Measurements from ENCODE around the gene POLR1B. TPM values are rescaled to one million over a fixed set of nuclear protein-coding genes. Genes with fewer than 3 reads are reported as not detected.
A peak's percentile ranks its signal among the peaks of the same experiment; 100 is the strongest.

The POLR1B gene
- total and polyA plus RNA-seq, 2 experiments from 2014 or later = 15.4 to 58.3 TPM

DNA sequence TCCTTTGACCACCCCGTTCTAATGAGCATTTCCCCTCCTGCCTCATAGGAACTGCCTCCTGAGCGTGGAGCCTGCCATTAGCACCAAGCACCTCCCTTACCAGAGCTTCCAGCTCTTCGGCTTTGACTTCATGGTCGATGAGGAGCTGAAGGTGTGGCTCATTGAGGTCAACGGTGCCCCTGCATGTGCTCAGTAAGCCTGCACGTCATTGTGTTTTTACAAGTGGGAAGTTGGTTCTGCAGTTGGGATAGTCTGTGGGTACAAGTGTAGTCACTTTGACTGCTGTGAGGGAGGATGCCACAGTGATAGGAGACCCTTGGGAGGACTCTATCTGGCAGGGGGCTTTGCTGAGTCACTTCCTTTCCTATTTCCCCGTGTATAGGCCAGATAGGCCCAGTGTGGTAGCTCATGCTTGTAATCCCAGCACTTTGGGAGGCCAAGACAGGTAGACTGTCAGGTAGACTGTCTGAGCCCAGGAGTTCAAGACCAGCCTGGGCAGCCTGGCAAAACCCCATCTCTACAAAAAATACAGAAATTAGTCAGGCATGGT, 22.0 kb upstream of the POLR1B start:
- H3K4me1 ChIP-seq (ENCODE audit: insufficient read depth) = no peaks in the 10 kb centered on the region
- no peaks in the 10 kb centered on the region for H3K79me2 ChIP-seq (replicated peaks; ENCODE audit: insufficient read depth)
- ATAC-seq (no peak), DNase-seq (ENCODE audit: low spot score) (no peak)
- no peak overlapping the region for H3K4me3 Mint-ChIP-seq
- H3K9me3 Mint-ChIP-seq = no peaks in the 10 kb centered on the region
- no peak overlapping the region for H3K4me2 ChIP-seq
- H3F3A ChIP-seq (replicated peaks; ENCODE audit: low read depth) = no peaks in the 10 kb centered on the region
- H3K27ac Mint-ChIP-seq = peak overlapping the region; percentile 88
- H3K4me3 ChIP-seq = no peak overlapping the region
- no peaks in the 10 kb centered on the region for H3K27me3 ChIP-seq (ENCODE audit: insufficient read depth)
- H2AFZ ChIP-seq = no peak overlapping the region
- H3K36me3 Mint-ChIP-seq (ENCODE audit: low read depth) = peaks cover 72% of the 10 kb centered on the region
- H3K36me3 ChIP-seq (ENCODE audit: insufficient read depth) = peaks cover 2% of the 10 kb centered on the region
- peaks cover 5% of the 10 kb centered on the region for H3K27me3 Mint-ChIP-seq (ENCODE audit: insufficient read depth, low read depth, poor library complexity)
- H3K9me2 ChIP-seq (ENCODE audit: insufficient read depth) = no peaks in the 10 kb centered on the region
- H3K27ac ChIP-seq (ENCODE audit: low read depth) = no peak overlapping the region
- no peaks in the 10 kb centered on the region for H3K4me1 Mint-ChIP-seq
- TF ChIP-seq EZH2phosphoT487 (IDR thresholded peaks at IDR 0.05; ENCODE audit: unreplicated experiment) = no peak
- TF ChIP-seq EZH2 (IDR thresholded peaks at IDR 0.05; ENCODE audit: low read depth, unreplicated experiment) = no peak
- TF ChIP-seq, protein P1, sequence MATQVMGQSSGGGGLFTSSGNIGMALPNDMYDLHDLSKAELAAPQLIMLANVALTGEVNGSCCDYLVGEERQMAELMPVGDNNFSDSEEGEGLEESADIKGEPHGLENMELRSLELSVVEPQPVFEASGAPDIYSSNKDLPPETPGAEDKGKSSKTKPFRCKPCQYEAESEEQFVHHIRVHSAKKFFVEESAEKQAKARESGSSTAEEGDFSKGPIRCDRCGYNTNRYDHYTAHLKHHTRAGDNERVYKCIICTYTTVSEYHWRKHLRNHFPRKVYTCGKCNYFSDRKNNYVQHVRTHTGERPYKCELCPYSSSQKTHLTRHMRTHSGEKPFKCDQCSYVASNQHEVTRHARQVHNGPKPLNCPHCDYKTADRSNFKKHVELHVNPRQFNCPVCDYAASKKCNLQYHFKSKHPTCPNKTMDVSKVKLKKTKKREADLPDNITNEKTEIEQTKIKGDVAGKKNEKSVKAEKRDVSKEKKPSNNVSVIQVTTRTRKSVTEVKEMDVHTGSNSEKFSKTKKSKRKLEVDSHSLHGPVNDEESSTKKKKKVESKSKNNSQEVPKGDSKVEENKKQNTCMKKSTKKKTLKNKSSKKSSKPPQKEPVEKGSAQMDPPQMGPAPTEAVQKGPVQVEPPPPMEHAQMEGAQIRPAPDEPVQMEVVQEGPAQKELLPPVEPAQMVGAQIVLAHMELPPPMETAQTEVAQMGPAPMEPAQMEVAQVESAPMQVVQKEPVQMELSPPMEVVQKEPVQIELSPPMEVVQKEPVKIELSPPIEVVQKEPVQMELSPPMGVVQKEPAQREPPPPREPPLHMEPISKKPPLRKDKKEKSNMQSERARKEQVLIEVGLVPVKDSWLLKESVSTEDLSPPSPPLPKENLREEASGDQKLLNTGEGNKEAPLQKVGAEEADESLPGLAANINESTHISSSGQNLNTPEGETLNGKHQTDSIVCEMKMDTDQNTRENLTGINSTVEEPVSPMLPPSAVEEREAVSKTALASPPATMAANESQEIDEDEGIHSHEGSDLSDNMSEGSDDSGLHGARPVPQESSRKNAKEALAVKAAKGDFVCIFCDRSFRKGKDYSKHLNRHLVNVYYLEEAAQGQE (IDR thresholded peaks at IDR 0.05; ENCODE audit: unreplicated experiment) = no peak
- no peak for TF ChIP-seq ZNF331 (CRISPR knock-in tag; IDR thresholded peaks at IDR 0.05; ENCODE audit: low read depth)
- no peaks in the 10 kb centered on the region for H4K20me1 ChIP-seq (replicated peaks; ENCODE audit: insufficient read depth)

DNA sequence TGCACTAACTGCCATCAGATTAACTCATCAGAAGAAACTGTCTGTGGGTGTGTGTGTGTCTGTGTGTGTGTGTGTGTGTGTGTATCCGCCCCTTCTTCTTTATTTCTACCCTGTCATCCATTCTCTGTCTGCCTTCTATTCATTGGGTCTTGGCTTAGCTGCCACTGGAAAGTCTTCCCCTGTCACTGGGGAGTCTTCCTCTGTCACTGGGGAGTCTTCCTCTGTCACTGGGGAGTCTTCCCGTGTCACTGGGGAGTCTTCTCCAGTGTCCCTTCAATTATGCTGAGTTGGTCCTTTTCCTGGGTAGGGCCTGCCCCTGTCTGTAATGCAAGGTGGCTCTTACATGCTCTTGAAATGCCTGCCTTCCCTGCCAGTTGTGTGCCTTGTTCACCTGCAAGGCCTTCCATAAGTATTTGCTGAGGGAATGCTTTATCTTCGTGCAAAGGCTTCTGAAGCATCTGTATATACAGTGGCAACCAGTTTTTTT, 18.9 kb upstream of the POLR1B start:
- H3K27ac Mint-ChIP-seq = no peak overlapping the region
- TF ChIP-seq JUNB (IDR thresholded peaks at IDR 0.05; ENCODE audit: unreplicated experiment) (no peak), NANOG (IDR thresholded peaks at IDR 0.05; ENCODE audit: borderline replicate concordance) (no peak), ZNF114 (CRISPR knock-in tag; IDR thresholded peaks at IDR 0.05) (no peak), STAT1 (IDR thresholded peaks at IDR 0.05; ENCODE audit: unreplicated experiment) (no peak), CREB1 (CRISPR knock-in tag; IDR thresholded peaks at IDR 0.05; ENCODE audit: low read depth) (no peak)
- TF ChIP-seq, protein P1 (IDR thresholded peaks at IDR 0.05; ENCODE audit: unreplicated experiment) = no peak

More for the DNA sequence above, 18.9 kb upstream of the POLR1B start:
- H3K4me2 ChIP-seq = no peak overlapping the region
- Mint-ChIP-seq H3K36me3 (ENCODE audit: low read depth) (peaks cover 65% of the 10 kb centered on the region), H3K4me1 (no peaks in the 10 kb centered on the region), H3K9me3 (no peaks in the 10 kb centered on the region), H3K4me3 (no peak overlapping the region), H3K27me3 (ENCODE audit: insufficient read depth, low read depth, poor library complexity) (peaks cover 5% of the 10 kb centered on the region)
- no peaks in the 10 kb centered on the region for H3K9me2 ChIP-seq (ENCODE audit: insufficient read depth)
- no peaks in the 10 kb centered on the region for H3K4me1 ChIP-seq (ENCODE audit: insufficient read depth)
- no peak overlapping the region for H3K4me3 ChIP-seq
- ATAC-seq = no peak
- no peaks in the 10 kb centered on the region for H3K27me3 ChIP-seq (ENCODE audit: insufficient read depth)
- no peaks in the 10 kb centered on the region for H3F3A ChIP-seq (replicated peaks; ENCODE audit: low read depth)
- H4K20me1 ChIP-seq (replicated peaks; ENCODE audit: insufficient read depth) = no peaks in the 10 kb centered on the region
- DNase-seq (ENCODE audit: low spot score) = no peak
- H3K36me3 ChIP-seq (ENCODE audit: insufficient read depth) = no peaks in the 10 kb centered on the region; the same call in 1 of the 2 replicates
- H3K27ac ChIP-seq (ENCODE audit: low read depth) = no peak overlapping the region
- no peaks in the 10 kb centered on the region for H3K79me2 ChIP-seq (replicated peaks; ENCODE audit: insufficient read depth)
- no peak overlapping the region for H2AFZ ChIP-seq

Measured in GM23338 (cell line).